AG04449 (cell line): Measurements from ENCODE around the gene DOHH.

Experiments used
- CTCF ChIA-PET: fragments of 350-600 bp; formaldehyde crosslinking; extraction: SDS; loops from one replicate; lab custom pipeline; 2021; ENCODE audit warnings: antibody characterized with exemption; lab: Yijun Ruan, JAX
- POLR2A ChIA-PET: fragments of 400-600, 350-600 bp; formaldehyde crosslinking; extraction: SDS; loops from one replicate; lab custom pipeline; 2020; ENCODE audit warnings: antibody characterized with exemption, inconsistent platforms; lab: Yijun Ruan, JAX
- DNase-seq: peaks from one replicate; pipeline ENCODE4 v3.0.0-alpha.2; 2010; ENCODE audit warnings: low read depth, low spot score
- H3K4me3 ChIP-seq: 2 replicates; pipeline ENCODE4 v1.5.1; 2011; ENCODE audit warnings: low read depth, mild to moderate bottlenecking, control low read depth, low read length
- CTCF ChIP-seq: IDR thresholded peaks from one replicate; pipeline ENCODE4 v1.5.1; 2011; ENCODE audit warnings: mild to moderate bottlenecking, moderate library complexity, low read length, control low read depth, inconsistent platforms; ENCODE audit not compliant: insufficient read depth; ENCODE audit errors: missing control alignments

Gene DOHH

GRCh38 chr19:3441089-3441985 lies 59.1 kb downstream of the DOHH start:
- H3K4me3 ChIP-seq: no peak overlapping the region
- POLR2A ChIA-PET: no interaction called here
- no peak for TF ChIP-seq CTCF
- CTCF ChIA-PET: interaction anchor here (0.8 to 2.7 kb wide), 4 partner anchors 10 to 31 kb away, joined by 3 to 8 read pairs (median 6); no protein-coding TSS in a partner anchor
- no peak for DNase-seq
